K562 (cell line): ENCODE measurements around the gene PADI4. TPM values are rescaled to one million over a fixed set of nuclear protein-coding genes. Genes with fewer than 3 reads are reported as not detected.
A peak's percentile ranks its signal among the peaks of the same experiment; 100 is the strongest.

ENCODE experiments used
- ATAC-seq: fragments of 200-7000 bp; cut with Tn5 transposase; 3 replicates; pipeline ENCODE4 v1.9.1; 2020; ENCODE audit warnings: moderate library complexity
- BruUV-seq: library from RNA; stranded (reverse); fragments of 400-500 nt; replicated peaks from 2 replicates; lab custom pipeline; 2021; lab: Mats Ljungman, UMichigan
- CTCF ChIA-PET: fragments of 300-600 bp; formaldehyde crosslinking; extraction: SDS; loops from one replicate; lab custom pipeline; 2021; ENCODE audit warnings: low intra/inter-chr PET ratio; lab: Yijun Ruan, JAX
- POLR2A ChIA-PET: fragments of 300-600, 350-650 bp; sonication (Branson Sonifier 250); formaldehyde crosslinking; extraction: SDS; loops from one replicate; lab custom pipeline; 2021; ENCODE audit warnings: antibody characterized with exemption, inconsistent platforms; lab: Yijun Ruan, JAX
- DNase-seq, 4 experiments: peaks; one replicate each; pipeline versions ENCODE4 v3.0.0 to v3.0.0-alpha.2; 2011 to 2018; ENCODE audit warnings: low spot score in 3 of 4, mixed read lengths in 3 of 4; ENCODE audit errors: extremely low read depth in 1 of 4
- FAIRE-seq: peaks from 2 replicates; lab custom pipeline; 2011; peaks lifted over from hg19 to GRCh38; lab: Jason Lieb, UNC
- H2AFZ ChIP-seq: 2 replicates; pipeline ENCODE4 v1.6.0; 2011; ENCODE audit warnings: low read depth, low read length, control low read depth, inconsistent platforms
- H3K27ac ChIP-seq: fragments of 200-600 bp; 3 replicates; pipeline ENCODE4 v1.8.0; 2011; ENCODE audit warnings: low read depth, mild to moderate bottlenecking, control low read depth, inconsistent platforms, low read length, moderate library complexity, mixed read lengths; ENCODE audit errors: extremely low read depth
- H3K27me3 ChIP-seq, 2 experiments: fragments of 300-600 bp in 1 of 2; 2 replicates in 1 of 2; 3 replicates in 1 of 2; pipeline versions ENCODE4 v1.6.0 to v1.8.0; 2011; ENCODE audit warnings: inconsistent platforms in 2 of 2, low read length in 2 of 2, mild to moderate bottlenecking in 1 of 2, mixed read lengths in 1 of 2, moderate library complexity in 1 of 2; ENCODE audit not compliant: control insufficient read depth in 2 of 2, insufficient read depth in 2 of 2
- H3K36me3 ChIP-seq: fragments of 300-600 bp; 3 replicates; pipeline ENCODE4 v1.8.0; 2011; ENCODE audit warnings: mild to moderate bottlenecking, low read length, inconsistent platforms; ENCODE audit not compliant: control insufficient read depth, insufficient read depth
- H3K4me1 ChIP-seq, 2 experiments: fragments of 200-600 bp in 1 of 2; replicated peaks in 1 of 2; 2 replicates in 1 of 2; 3 replicates in 1 of 2; pipeline versions ENCODE4 v1.5.1 to v1.8.0; 2011; ENCODE audit warnings: inconsistent platforms in 2 of 2, low read length in 2 of 2, mild to moderate bottlenecking in 1 of 2, mixed read lengths in 1 of 2, moderate library complexity in 1 of 2; ENCODE audit not compliant: control insufficient read depth in 2 of 2, insufficient read depth in 2 of 2
- H3K4me2 ChIP-seq: 2 replicates; pipeline ENCODE4 v1.6.1; 2011; ENCODE audit warnings: low read length, control low read depth, inconsistent platforms, mixed read lengths; ENCODE audit not compliant: insufficient read depth
- H3K4me3 ChIP-seq: fragments of 200-600 bp; sonication (generic), shearing (Covaris generic); 2 replicates; pipeline ENCODE4 v1.5.1; 2016; ENCODE audit warnings: control low read depth, inconsistent platforms
- H3K79me2 ChIP-seq: fragments of 200-600 bp; 3 replicates; pipeline ENCODE4 v1.8.0; 2011; ENCODE audit warnings: low read length, inconsistent platforms; ENCODE audit not compliant: control insufficient read depth, insufficient read depth
- H3K9ac ChIP-seq, 2 experiments: 2 replicates each; pipeline versions ENCODE4 v1.6.0 to v1.6.1; 2011; ENCODE audit warnings: low read depth in 2 of 2, low read length in 2 of 2, control low read depth in 1 of 2, inconsistent platforms in 1 of 2, mild to moderate bottlenecking in 1 of 2, mixed read lengths in 1 of 2; ENCODE audit not compliant: insufficient read depth in 1 of 2
- H3K9me1 ChIP-seq: one replicate; pipeline ENCODE4 v1.6.0; 2011; ENCODE audit warnings: inconsistent platforms, mild to moderate bottlenecking, low read length, moderate library complexity; ENCODE audit not compliant: control insufficient read depth, insufficient read depth
- H3K9me3 ChIP-seq: replicated peaks from 2 replicates; pipeline ENCODE4 v1.5.1; 2011; ENCODE audit warnings: low read depth, low read length, inconsistent platforms; ENCODE audit not compliant: control insufficient read depth, insufficient read depth
- H4K20me1 ChIP-seq: replicated peaks from 2 replicates; pipeline ENCODE4 v1.6.1; 2011; ENCODE audit warnings: low read length, inconsistent platforms, mixed read lengths; ENCODE audit not compliant: control insufficient read depth, insufficient read depth
- FOXA1 ChIP-seq: fragments of 450-650 bp; IDR thresholded peaks from 2 replicates; pipeline ENCODE4 v1.6.1; 2016; ENCODE audit warnings: mild to moderate bottlenecking, borderline replicate concordance
- HNRNPL ChIP-seq: fragments of 200-400 bp; formaldehyde crosslinking; IDR thresholded peaks from 2 replicates; pipeline ENCODE4 v1.6.1; 2017; ENCODE audit warnings: low read depth, mild to moderate bottlenecking, low read length
- MEIS2 ChIP-seq: fragments of 450-650 bp; IDR thresholded peaks from 2 replicates; pipeline ENCODE4 v1.6.1; 2014; ENCODE audit warnings: mild to moderate bottlenecking; ENCODE audit not compliant: partially characterized antibody
- NFIC ChIP-seq: fragments of 450-650 bp; IDR thresholded peaks from 2 replicates; pipeline ENCODE4 v1.6.1; 2017; ENCODE audit warnings: mild to moderate bottlenecking, inconsistent platforms
- NRF1 ChIP-seq, 2 experiments: fragments of 450-650 bp; IDR thresholded peaks in 1 of 2; conservative IDR thresholded peaks in 1 of 2; 2 replicates each; pipeline ENCODE4 v1.6.1; 2014; ENCODE audit warnings: mild to moderate bottlenecking in 2 of 2
- TFAM ChIP-seq: fragments of 250-450 bp; sonication (Bioruptor Pico); conservative IDR thresholded peaks from 2 replicates; pipeline ENCODE4 v1.5.0; 2021; ENCODE audit warnings: mild to moderate bottlenecking, moderate library complexity
- ZNF551 ChIP-seq: fragments of 250-450 bp; sonication (Bioruptor Pico); IDR thresholded peaks from 2 replicates; pipeline ENCODE4 v1.5.0; 2021; ENCODE audit warnings: mild to moderate bottlenecking, moderate library complexity
- ZNF583 ChIP-seq: fragments of 250-450 bp; sonication (Bioruptor Pico); IDR thresholded peaks from 2 replicates; pipeline ENCODE4 v1.4.0; 2020
- WGBS: fragments of 100-300 bp; shearing (Covaris generic); methylation state at CpG from one replicate; pipeline ENCODE4 v1.1.6; 2016; ENCODE audit warnings: low coverage, mixed read lengths; ENCODE audit not compliant: insufficient coverage; ENCODE audit errors: missing lambda C conversion rate; 5-methylcytosine and 5-hydroxymethylcytosine counted together
- in situ Hi-C: fragments of 300-500 bp; cut with MboI; formaldehyde crosslinking; loops from 4 replicates; pipeline ENCODE4 v1.15.0; 2018; ENCODE audit warnings: inconsistent platforms, mixed read lengths
- intact Hi-C: fragments of 100-400 bp; cut with micrococcal nuclease; formaldehyde crosslinking; loops from 2 replicates; pipeline ENCODE4 v1.14.2; 2022
- polyA plus RNA-seq, 8 experiments: library from polyadenylated mRNA; depleted of rRNA in 4 of 8; stranded (reverse) in 5 of 8; unstranded in 3 of 8; fragments of >200 nt; fragmentation: Nextera tagmentation in 2 of 8; fragmentation: Illumina TruSeq in 1 of 8; extraction: Ambion mirVana in 2 of 8; extraction: Trizol in 1 of 8; gene quantifications; 2 replicates each; pipeline versions ENCODE4 v1.2.1 to v1.2.3, GENCODE V29; 2011 to 2014; ENCODE audit warnings: inconsistent platforms in 1 of 8, missing spikeins in 1 of 8
- total RNA-seq, 7 experiments: library from RNA; depleted of rRNA in 6 of 7; stranded (reverse); fragments of >200 nt in 6 of 7; fragmentation: Illumina TruSeq in 2 of 7; extraction: Trizol in 2 of 7; gene quantifications; 2 replicates each; pipeline versions ENCODE4 v1.2.1 to v1.2.3, GENCODE V29; 2011 to 2021; ENCODE audit warnings: low replicate concordance in 1 of 7
- TF ChIP-seq, protein P1 (sequence below): sonication (generic); formaldehyde crosslinking; IDR thresholded peaks from 2 replicates; pipeline ENCODE4 v1.8.1; 2023; ENCODE audit warnings: mild to moderate bottlenecking, missing genetic modification reagents
- TF ChIP-seq, protein P2 (sequence below), 2 experiments: fragments of 450-650 bp; IDR thresholded peaks; 2 replicates each; pipeline ENCODE4 v1.6.1; 2018; ENCODE audit warnings: mild to moderate bottlenecking in 2 of 2, low read depth in 1 of 2; ENCODE audit not compliant: partially characterized antibody in 2 of 2
- TF ChIP-seq, protein P3 (sequence below): conservative IDR thresholded peaks from 2 replicates; pipeline ENCODE4 v1.6.1; 2011; ENCODE audit warnings: low read depth, mild to moderate bottlenecking, low read length; ENCODE audit not compliant: control insufficient read depth

PADI4 gene
- total and polyA plus RNA-seq, 9 of the 15 experiments (the other 6 are each of a cell fraction or from before 2014, with no cell fraction given), result 0.22 to 0.33 TPM; not detected in 7

DNA sequence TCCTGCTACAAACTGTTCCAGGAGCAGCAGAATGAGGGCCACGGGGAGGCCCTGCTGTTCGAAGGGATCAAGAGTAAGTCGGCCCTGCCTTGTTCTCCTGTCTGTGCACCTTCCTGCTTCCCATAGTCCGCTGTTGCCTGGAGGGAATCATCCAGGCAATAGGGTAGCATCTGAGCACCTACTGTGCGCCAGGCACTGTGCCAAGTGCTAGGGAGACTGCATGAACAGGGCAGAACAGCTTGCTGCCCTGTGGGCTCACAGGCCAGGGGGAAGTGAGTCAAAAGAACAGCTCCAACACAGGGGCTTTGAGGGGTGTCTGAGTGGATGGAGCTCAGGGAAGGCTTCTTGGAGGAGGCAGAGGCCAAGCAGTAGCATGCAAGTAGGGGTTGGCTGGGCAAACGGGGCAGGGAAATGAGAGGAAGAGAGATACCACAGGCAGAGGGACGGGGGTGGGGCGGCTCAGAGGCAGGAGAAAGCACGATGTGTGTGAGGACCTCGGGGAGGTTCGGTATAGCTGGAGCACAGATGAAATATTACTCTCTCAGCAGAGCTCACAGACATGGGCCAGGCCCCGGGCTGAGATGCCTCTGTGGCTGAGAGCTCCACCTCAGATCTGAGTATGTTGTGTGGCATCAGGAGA, 48.5 kb downstream of the PADI4 start:
- H4K20me1 ChIP-seq, result no peaks in the 10 kb centered on the region
- POLR2A ChIA-PET, result interaction anchor here (0.6 to 1.0 kb wide), 2 partner anchors 37 to 95 kb away, joined by 3 to 4 read pairs; no protein-coding TSS in a partner anchor
- intact Hi-C loops (no loop called here), in situ Hi-C loops (no loop called here)
- ATAC-seq, result no peak
- H3K4me1 ChIP-seq, result peaks cover 13 to 20% of the 10 kb centered on the region in 2 experiments; a peak in 4 of 5 replicates
- H3K27me3 ChIP-seq, result peaks cover 12 to 38% of the 10 kb centered on the region in 2 experiments; a peak in 4 of 5 replicates
- peak overlapping the region; percentile 30 for H2AFZ ChIP-seq
- FAIRE-seq, result no peak
- no peak for DNase-seq
- no peak overlapping the region for H3K27ac ChIP-seq
- CTCF ChIA-PET, result no interaction called here
- H3K4me2 ChIP-seq, result no peak overlapping the region
- no TSS peak for BruUV-seq
- no peak overlapping the region for H3K4me3 ChIP-seq
- H3K79me2 ChIP-seq, result no peaks in the 10 kb centered on the region
- H3K9ac ChIP-seq, result peak overlapping the region in 1 of 2 experiments; percentile 23; a peak in 1 of 4 replicates
- H3K9me3 ChIP-seq, result no peaks in the 10 kb centered on the region
- H3K9me1 ChIP-seq, result no peaks in the 10 kb centered on the region
- H3K36me3 ChIP-seq, result no peaks in the 10 kb centered on the region
- WGBS, result 25% methylated on average over 11 of the region's 12 CpGs
- TF ChIP-seq ZNF551 (no peak), HNRNPL (no peak), NFIC (peak; percentile 66), FOXA1 (no peak), MEIS2 (no peak), NRF1 (conservative IDR thresholded peaks at IDR 0.05 in 1 of 2, IDR thresholded peaks at IDR 0.05 in 1 of 2) (no peak), TFAM (no peak), ZNF583 (CRISPR knock-in tag) (no peak)
- TF ChIP-seq, protein P1, sequence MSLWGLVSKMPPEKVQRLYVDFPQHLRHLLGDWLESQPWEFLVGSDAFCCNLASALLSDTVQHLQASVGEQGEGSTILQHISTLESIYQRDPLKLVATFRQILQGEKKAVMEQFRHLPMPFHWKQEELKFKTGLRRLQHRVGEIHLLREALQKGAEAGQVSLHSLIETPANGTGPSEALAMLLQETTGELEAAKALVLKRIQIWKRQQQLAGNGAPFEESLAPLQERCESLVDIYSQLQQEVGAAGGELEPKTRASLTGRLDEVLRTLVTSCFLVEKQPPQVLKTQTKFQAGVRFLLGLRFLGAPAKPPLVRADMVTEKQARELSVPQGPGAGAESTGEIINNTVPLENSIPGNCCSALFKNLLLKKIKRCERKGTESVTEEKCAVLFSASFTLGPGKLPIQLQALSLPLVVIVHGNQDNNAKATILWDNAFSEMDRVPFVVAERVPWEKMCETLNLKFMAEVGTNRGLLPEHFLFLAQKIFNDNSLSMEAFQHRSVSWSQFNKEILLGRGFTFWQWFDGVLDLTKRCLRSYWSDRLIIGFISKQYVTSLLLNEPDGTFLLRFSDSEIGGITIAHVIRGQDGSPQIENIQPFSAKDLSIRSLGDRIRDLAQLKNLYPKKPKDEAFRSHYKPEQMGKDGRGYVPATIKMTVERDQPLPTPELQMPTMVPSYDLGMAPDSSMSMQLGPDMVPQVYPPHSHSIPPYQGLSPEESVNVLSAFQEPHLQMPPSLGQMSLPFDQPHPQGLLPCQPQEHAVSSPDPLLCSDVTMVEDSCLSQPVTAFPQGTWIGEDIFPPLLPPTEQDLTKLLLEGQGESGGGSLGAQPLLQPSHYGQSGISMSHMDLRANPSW (CRISPR knock-in tag), result no peak
- TF ChIP-seq, protein P2, sequence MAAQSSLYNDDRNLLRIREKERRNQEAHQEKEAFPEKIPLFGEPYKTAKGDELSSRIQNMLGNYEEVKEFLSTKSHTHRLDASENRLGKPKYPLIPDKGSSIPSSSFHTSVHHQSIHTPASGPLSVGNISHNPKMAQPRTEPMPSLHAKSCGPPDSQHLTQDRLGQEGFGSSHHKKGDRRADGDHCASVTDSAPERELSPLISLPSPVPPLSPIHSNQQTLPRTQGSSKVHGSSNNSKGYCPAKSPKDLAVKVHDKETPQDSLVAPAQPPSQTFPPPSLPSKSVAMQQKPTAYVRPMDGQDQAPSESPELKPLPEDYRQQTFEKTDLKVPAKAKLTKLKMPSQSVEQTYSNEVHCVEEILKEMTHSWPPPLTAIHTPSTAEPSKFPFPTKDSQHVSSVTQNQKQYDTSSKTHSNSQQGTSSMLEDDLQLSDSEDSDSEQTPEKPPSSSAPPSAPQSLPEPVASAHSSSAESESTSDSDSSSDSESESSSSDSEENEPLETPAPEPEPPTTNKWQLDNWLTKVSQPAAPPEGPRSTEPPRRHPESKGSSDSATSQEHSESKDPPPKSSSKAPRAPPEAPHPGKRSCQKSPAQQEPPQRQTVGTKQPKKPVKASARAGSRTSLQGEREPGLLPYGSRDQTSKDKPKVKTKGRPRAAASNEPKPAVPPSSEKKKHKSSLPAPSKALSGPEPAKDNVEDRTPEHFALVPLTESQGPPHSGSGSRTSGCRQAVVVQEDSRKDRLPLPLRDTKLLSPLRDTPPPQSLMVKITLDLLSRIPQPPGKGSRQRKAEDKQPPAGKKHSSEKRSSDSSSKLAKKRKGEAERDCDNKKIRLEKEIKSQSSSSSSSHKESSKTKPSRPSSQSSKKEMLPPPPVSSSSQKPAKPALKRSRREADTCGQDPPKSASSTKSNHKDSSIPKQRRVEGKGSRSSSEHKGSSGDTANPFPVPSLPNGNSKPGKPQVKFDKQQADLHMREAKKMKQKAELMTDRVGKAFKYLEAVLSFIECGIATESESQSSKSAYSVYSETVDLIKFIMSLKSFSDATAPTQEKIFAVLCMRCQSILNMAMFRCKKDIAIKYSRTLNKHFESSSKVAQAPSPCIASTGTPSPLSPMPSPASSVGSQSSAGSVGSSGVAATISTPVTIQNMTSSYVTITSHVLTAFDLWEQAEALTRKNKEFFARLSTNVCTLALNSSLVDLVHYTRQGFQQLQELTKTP (IDR thresholded peaks at IDR 0.05; ENCODE audit: low read depth in 1 of 2, partially characterized antibody in 2 of 2), result no peak
- TF ChIP-seq, protein P3, sequence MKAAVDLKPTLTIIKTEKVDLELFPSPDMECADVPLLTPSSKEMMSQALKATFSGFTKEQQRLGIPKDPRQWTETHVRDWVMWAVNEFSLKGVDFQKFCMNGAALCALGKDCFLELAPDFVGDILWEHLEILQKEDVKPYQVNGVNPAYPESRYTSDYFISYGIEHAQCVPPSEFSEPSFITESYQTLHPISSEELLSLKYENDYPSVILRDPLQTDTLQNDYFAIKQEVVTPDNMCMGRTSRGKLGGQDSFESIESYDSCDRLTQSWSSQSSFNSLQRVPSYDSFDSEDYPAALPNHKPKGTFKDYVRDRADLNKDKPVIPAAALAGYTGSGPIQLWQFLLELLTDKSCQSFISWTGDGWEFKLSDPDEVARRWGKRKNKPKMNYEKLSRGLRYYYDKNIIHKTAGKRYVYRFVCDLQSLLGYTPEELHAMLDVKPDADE, result no peak
